Prostate gland (tissue), 2 donors: Measurements from ENCODE around the gene ARHGAP24. TPM values are rescaled to one million over a fixed set of nuclear protein-coding genes. Genes with fewer than 3 reads are reported as not detected.
"Not testable (repeated sequence)": the region's sequence is repeated elsewhere in the genome, so short reads cannot be mapped to it uniquely, and the experiment has no call there.

Source experiments
- DNase-seq: peaks from one replicate; pipeline ENCODE4 v3.0.0-alpha.2; 2019; ENCODE audit warnings: low spot score
- H3K27ac ChIP-seq, 2 donors: fragments of 200-600 bp; sonication (generic); 2 replicates each; pipeline ENCODE4 v1.5.1; 2017 to 2019
- H3K27me3 ChIP-seq: fragments of 200-600 bp; sonication (generic); replicated peaks from 2 replicates; pipeline ENCODE4 v1.5.1; 2019; ENCODE audit not compliant: insufficient read depth
- H3K36me3 ChIP-seq, 2 donors: fragments of 200-600 bp; sonication (generic); 1 replicate in 1 of 2; 2 replicates in 1 of 2; pipeline versions ENCODE4 v1.5.1 to v1.8.1; 2017 to 2019
- H3K4me1 ChIP-seq: fragments of 200-600 bp; sonication (generic); replicated peaks from 2 replicates; pipeline ENCODE4 v1.5.1; 2019
- H3K4me3 ChIP-seq, 2 donors: fragments of 200-600 bp; sonication (generic); 2 replicates each; pipeline ENCODE4 v1.5.1; 2017 to 2019
- H3K9me3 ChIP-seq: fragments of 200-600 bp; sonication (generic); 2 replicates; pipeline ENCODE4 v1.5.1; 2017
- POLR2A ChIP-seq: fragments of 450-650 bp; IDR thresholded peaks from one replicate; pipeline ENCODE4 v1.6.1; 2016; ENCODE audit warnings: antibody characterized with exemption, mild to moderate bottlenecking
- POLR2AphosphoS5 ChIP-seq: sonication (generic); formaldehyde crosslinking; IDR thresholded peaks from one replicate; pipeline ENCODE4 v1.6.1; 2017; ENCODE audit warnings: antibody characterized with exemption
- WGBS: methylation state at CpG from one replicate; pipeline ENCODE4 v1.1.5; 2018; 5-methylcytosine and 5-hydroxymethylcytosine counted together
- intact Hi-C: fragments of 100-400 bp; cut with DNase I; formaldehyde crosslinking; loops from one replicate; pipeline ENCODE4 v1.14.2; 2022
- total RNA-seq, 2 donors: library from RNA; depleted of rRNA; stranded (reverse); fragments of >200 nt; gene quantifications; one replicate each; pipeline ENCODE4 v1.1.0, GENCODE V29; 2016
- TF ChIP-seq, protein P1 (sequence below), 4 experiments: fragments of 200-600 bp in 2 of 4; fragments of 450-650 bp in 2 of 4; sonication (generic) in 2 of 4; IDR thresholded peaks; 1 replicate in 3 of 4; 2 replicates in 1 of 4; pipeline ENCODE4 v1.5.1; 2016 to 2019; ENCODE audit warnings: antibody characterized with exemption in 4 of 4, mild to moderate bottlenecking in 2 of 4, moderate library complexity in 2 of 4

ARHGAP24 gene
- total RNA-seq, 2 donors from 2014 or later: 6.7 to 7.4 TPM

DNA sequence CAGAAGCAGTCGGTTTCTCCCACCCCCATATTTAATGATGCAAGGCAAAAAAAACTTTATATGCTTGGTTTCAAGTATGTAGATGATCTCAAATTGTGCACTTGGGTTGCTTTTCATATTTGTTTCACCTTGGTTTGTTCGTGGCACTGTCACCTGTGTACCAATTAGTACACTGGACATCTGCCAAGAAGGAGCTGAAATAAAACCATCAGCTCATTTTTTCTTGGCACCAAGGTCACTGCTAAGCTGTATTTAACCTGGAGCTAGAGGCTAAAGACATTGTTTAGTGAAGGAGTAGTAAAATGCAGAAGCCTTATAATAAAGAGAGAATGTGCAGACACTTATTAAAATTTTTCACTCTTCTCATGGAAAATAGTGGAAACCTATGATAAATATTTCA, 430.8 kb downstream of the ARHGAP24 start:
- intact Hi-C loops: no loop called here
- WGBS: 32% methylated on average over 2 of the region's 2 CpGs
- DNase-seq: no peak
- Histone ChIP-seq H3K36me3 (no peaks in the 10 kb centered on the region), H3K4me1 (no peaks in the 10 kb centered on the region), H3K27me3 (no peaks in the 10 kb centered on the region), H3K9me3 (no peaks in the 10 kb centered on the region), H3K4me3 (no peak overlapping the region), H3K27ac (no peak overlapping the region)
- TF ChIP-seq POLR2A: no peak
- TF ChIP-seq, protein P1, sequence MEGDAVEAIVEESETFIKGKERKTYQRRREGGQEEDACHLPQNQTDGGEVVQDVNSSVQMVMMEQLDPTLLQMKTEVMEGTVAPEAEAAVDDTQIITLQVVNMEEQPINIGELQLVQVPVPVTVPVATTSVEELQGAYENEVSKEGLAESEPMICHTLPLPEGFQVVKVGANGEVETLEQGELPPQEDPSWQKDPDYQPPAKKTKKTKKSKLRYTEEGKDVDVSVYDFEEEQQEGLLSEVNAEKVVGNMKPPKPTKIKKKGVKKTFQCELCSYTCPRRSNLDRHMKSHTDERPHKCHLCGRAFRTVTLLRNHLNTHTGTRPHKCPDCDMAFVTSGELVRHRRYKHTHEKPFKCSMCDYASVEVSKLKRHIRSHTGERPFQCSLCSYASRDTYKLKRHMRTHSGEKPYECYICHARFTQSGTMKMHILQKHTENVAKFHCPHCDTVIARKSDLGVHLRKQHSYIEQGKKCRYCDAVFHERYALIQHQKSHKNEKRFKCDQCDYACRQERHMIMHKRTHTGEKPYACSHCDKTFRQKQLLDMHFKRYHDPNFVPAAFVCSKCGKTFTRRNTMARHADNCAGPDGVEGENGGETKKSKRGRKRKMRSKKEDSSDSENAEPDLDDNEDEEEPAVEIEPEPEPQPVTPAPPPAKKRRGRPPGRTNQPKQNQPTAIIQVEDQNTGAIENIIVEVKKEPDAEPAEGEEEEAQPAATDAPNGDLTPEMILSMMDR (IDR thresholded peaks at IDR 0.05): no peak
- no peak for TF ChIP-seq POLR2AphosphoS5

DNA sequence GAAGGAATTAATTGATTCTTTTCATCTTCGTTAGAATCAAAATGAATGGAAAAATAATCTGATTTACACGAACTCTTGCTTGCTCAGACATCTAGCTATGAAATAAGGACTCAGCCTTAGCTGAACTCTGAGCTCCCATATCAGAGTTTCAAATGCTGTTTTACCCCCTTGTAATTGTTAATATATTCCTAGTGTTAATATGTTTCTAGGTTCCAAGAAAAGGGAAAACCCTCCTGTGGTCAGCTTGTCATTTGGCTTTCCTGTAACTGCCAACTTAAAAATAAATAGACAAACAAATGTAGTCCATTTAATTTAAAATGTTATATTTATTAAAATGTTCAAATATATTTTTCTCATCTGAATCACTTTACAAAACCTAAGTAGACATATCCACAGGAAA, 432.1 kb downstream of the ARHGAP24 start:
- Histone ChIP-seq H3K4me3 (no peak overlapping the region), H3K27me3 (no peaks in the 10 kb centered on the region), H3K9me3 (no peaks in the 10 kb centered on the region), H3K4me1 (no peaks in the 10 kb centered on the region), H3K36me3 (no peaks in the 10 kb centered on the region), H3K27ac (no peak overlapping the region)
- intact Hi-C loops: no loop called here
- 99% methylated on average over 2 of the region's 2 CpGs for WGBS
- no peak for TF ChIP-seq POLR2A
- TF ChIP-seq POLR2AphosphoS5: no peak
- TF ChIP-seq, protein P1 (IDR thresholded peaks at IDR 0.05): no peak
- no peak for DNase-seq

DNA sequence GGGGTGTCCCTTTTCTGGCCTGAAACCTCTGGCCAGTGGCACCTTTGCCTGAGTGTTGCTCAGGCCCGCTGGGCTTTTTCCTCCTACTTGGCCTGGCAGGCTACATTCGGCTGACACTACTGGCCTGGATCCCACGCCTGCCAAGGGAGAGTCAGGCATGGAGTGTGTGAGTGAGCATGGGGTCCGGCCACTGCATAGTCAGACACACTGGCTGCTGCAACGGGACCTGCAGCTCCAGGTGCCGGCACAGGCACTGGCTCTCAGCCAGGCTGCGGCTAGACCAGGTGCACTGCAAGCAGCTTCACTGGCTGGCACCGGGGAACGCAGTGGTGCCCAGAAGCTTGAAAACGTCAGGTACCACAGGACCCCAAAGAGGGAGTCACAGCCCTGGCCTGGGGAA, 434.9 kb downstream of the ARHGAP24 start:
- H3K9me3 ChIP-seq: no peaks in the 10 kb centered on the region
- H3K4me3 ChIP-seq: no peak overlapping the region
- no peak overlapping the region for H3K27ac ChIP-seq
- no peak for TF ChIP-seq POLR2A
- TF ChIP-seq, protein P1 (IDR thresholded peaks at IDR 0.05): no peak
- no peak for TF ChIP-seq POLR2AphosphoS5
- H3K36me3 ChIP-seq: no peaks in the 10 kb centered on the region
- H3K4me1 ChIP-seq: no peaks in the 10 kb centered on the region
- intact Hi-C loops: no loop called here
- H3K27me3 ChIP-seq: no peaks in the 10 kb centered on the region
- no peak for DNase-seq
- WGBS: 66% methylated on average over 10 of the region's 10 CpGs

DNA sequence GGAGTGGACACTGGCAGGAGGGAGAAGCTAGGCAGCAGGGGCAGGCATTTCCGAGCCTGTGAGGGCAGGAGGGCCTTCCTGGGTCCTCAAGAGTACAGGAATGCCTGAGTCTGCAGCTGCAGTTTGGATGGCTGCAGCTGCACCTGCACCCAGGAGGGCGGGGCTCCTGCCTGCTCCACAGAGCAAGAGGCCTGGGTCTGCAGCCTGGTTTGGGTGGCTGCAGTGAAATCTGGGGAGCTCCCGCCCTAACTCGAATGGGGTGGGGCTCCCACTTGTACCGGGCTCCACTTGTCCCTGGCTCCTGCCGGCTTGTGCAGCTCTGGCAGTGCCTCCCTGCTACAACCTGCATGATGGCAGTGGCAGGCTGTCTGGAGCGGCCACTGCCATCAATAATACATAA, 436.0 kb downstream of the ARHGAP24 start:
- TF ChIP-seq, protein P1 (IDR thresholded peaks at IDR 0.05): no peak
- no peak for TF ChIP-seq POLR2A
- no peak for TF ChIP-seq POLR2AphosphoS5
- no peaks in the 10 kb centered on the region for H3K9me3 ChIP-seq
- H3K36me3 ChIP-seq: no peaks in the 10 kb centered on the region
- WGBS: 84% methylated on average over 7 of the region's 7 CpGs
- intact Hi-C loops: no loop called here
- DNase-seq: no peak
- no peaks in the 10 kb centered on the region for H3K4me1 ChIP-seq
- no peaks in the 10 kb centered on the region for H3K27me3 ChIP-seq
- H3K4me3 ChIP-seq: no peak overlapping the region
- H3K27ac ChIP-seq: no peak overlapping the region

DNA sequence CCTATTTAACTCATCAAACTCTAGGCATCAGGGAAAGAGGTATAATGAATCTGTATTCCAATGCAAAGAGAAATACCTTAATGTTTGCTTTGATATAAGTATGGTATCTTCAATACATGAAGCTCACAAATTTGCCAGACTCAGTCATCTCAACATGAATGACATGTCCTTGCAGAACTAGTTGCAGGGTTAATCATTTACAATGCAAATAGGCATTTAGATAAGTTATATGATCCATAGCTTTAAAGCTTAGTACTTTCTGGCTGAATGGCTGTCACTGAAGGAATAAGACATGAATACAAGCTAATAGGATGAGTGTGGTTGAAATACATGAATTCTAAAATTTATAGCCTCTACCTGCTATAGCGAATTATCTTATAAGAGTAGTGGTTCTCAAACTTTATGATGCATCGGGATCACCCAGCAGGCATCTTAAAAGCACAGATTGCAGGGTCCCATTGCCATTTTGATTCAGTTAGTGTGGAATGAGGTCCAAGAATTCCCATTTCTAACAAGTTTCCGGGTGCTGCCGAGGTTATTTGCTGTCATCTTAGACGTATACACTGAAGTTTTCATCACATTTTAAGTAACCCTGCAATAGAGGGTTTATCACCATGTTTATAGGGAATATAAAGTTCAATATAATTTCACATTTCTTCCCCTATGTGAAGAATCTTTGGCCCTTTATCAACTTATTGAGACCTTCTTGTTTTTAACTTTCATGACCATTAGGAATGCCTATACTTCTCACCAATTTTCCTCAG, 439.2 kb downstream of the ARHGAP24 start:
- intact Hi-C loops: no loop called here
- TF ChIP-seq POLR2AphosphoS5 (no peak), POLR2A (no peak)
- TF ChIP-seq, protein P1 (IDR thresholded peaks at IDR 0.05): no peak
- H3K4me1 ChIP-seq: no peaks in the 10 kb centered on the region
- no peaks in the 10 kb centered on the region for H3K36me3 ChIP-seq
- no peaks in the 10 kb centered on the region for H3K27me3 ChIP-seq
- H3K27ac ChIP-seq: no peak overlapping the region
- DNase-seq: no peak
- no peak overlapping the region for H3K4me3 ChIP-seq
- H3K9me3 ChIP-seq: no peaks in the 10 kb centered on the region
- WGBS: 92% methylated on average over 5 of the region's 5 CpGs

DNA sequence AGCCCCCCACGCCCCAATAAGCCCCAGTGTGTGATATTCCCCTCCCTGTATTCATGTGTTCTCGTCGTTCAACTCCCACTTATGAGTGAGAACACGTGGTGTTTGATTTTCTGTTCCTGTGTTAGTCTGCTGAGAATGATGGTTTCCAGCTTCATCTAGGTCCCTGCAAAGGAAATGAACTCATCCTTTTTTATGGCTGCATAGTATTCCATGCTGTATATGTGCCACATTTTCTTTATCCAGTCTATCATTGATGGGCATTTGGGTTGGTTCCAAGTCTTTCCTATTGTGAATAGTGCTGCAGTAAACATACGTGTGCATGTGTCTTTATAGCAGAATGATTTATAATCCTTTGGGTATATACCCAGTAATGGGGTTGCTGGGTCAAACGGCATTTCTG, 440.6 kb downstream of the ARHGAP24 start:
- H3K27me3 ChIP-seq, H3K27ac ChIP-seq, H3K36me3 ChIP-seq, DNase-seq, H3K4me1 ChIP-seq, H3K4me3 ChIP-seq, H3K9me3 ChIP-seq, intact Hi-C loops: not testable (repeated sequence)
- 67% methylated on average over 6 of the region's 6 CpGs for WGBS
